Uterus (tissue), 4 donors: ENCODE measurements around the gene ATP6V0C. TPM values are rescaled to one million over a fixed set of nuclear protein-coding genes. Genes with fewer than 3 reads are reported as not detected.
"Not testable (repeated sequence)": the region's sequence is repeated elsewhere in the genome, so short reads cannot be mapped to it uniquely, and the experiment has no call there.

ENCODE experiments used
- DNase-seq, 2 donors: peaks; one replicate each; pipeline ENCODE4 v3.0.0-alpha.2; 2019 to 2020
- H3K27ac ChIP-seq, 2 donors: fragments of 200-600 bp; sonication (generic); 1 replicate in 1 of 2; 2 replicates in 1 of 2; pipeline ENCODE4 v1.5.1; 2016 to 2018
- H3K27me3 ChIP-seq, 2 donors: fragments of 200-600 bp; sonication (generic); one replicate each; pipeline ENCODE4 v1.5.1; 2018 to 2019; ENCODE audit warnings: control low read depth in 1 of 2
- H3K36me3 ChIP-seq, 2 donors: fragments of 200-600 bp; sonication (generic); one replicate each; pipeline ENCODE4 v1.5.1; 2019; ENCODE audit warnings: control low read depth in 1 of 2
- H3K4me1 ChIP-seq, 2 donors: fragments of 200-600 bp; sonication (generic); one replicate each; pipeline ENCODE4 v1.5.1; 2018 to 2019; ENCODE audit warnings: control low read depth in 1 of 2
- H3K4me3 ChIP-seq, 2 donors: fragments of 200-600 bp; sonication (generic); 1 replicate in 1 of 2; 2 replicates in 1 of 2; pipeline ENCODE4 v1.5.1; 2018 to 2019; ENCODE audit warnings: mild to moderate bottlenecking in 1 of 2
- H3K9me3 ChIP-seq, 2 donors: fragments of 200-600 bp; sonication (generic); one replicate each; pipeline ENCODE4 v1.5.1; 2019; ENCODE audit warnings: control low read depth in 1 of 2
- CTCF ChIP-seq, 4 experiments: fragments of 200-600 bp in 2 of 4; fragments of 450-650 bp in 2 of 4; sonication (generic) in 2 of 4; IDR thresholded peaks; one replicate each; pipeline ENCODE4 v1.5.1; 2016 to 2019; ENCODE audit warnings: antibody characterized with exemption in 4 of 4, mild to moderate bottlenecking in 2 of 4, moderate library complexity in 1 of 4
- intact Hi-C: fragments of 100-400 bp; cut with DNase I; formaldehyde crosslinking; loops from one replicate; pipeline ENCODE4 v1.15.1; 2023; ENCODE audit warnings: low total_unique reads
- microRNA counts, 2 donors: library from miRNA; unstranded; fragments of <30 nt; microRNA quantifications; one replicate each; lab custom pipeline; 2016 to 2017
- microRNA-seq: library from miRNA; unstranded; fragments of <30 nt; microRNA quantifications from one replicate; pipeline ENCODE4, GENCODE V29; 2016; ENCODE audit warnings: borderline microRNAs expressed, borderline replicate concordance
- small RNA-seq: library from RNA; depleted of rRNA; stranded (forward); fragments of <200 nt; gene quantifications from one replicate; pipeline ENCODE3, GENCODE V24; 2016
- total RNA-seq, 4 donors: library from RNA; depleted of rRNA in 3 of 4; stranded (reverse); fragments of >200 nt in 3 of 4; gene quantifications; one replicate each; pipeline versions ENCODE4 v1.1.0 to v1.2.4, GENCODE V29; 2014 to 2023
- donor health status: DM: yes; HTN: yes; CAD: no.

Gene ATP6V0C
- total RNA-seq, 4 donors from 2014 or later = 14.3 to 126 (median 41.4) TPM

DNA sequence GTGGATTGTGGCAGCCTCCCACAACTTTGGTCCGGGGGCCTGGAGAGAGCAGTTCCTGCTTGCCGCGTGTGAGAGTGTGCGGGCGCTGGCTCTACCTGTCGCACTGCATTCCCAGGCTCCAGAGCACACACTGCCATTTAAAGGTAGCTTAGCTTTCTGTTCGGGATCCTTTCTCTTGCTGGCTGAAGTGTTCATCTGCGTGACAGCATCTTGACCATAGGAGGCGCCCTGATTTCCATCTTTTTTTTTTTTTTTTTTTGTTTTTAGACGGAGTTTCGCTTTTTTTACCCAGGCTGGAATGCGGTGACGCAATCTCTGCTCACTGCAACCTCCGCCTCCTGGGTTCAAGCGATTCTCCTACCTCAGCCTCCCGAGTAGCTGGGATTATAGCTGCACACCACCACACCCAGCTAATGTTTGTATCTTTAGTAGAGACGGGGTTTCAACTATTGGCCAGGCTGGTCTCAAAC is 37.7 kb downstream of the ATP6V0C start:
- peak in 1 of 2 donors; percentile 24 for DNase-seq
- H3K27me3 ChIP-seq, intact Hi-C loops, H3K9me3 ChIP-seq, H3K36me3 ChIP-seq, H3K4me1 ChIP-seq, H3K4me3 ChIP-seq, H3K27ac ChIP-seq: not testable (repeated sequence)
- TF ChIP-seq CTCF (IDR thresholded peaks at IDR 0.05) = peak in 1 of 4 experiments; percentile 12

DNA sequence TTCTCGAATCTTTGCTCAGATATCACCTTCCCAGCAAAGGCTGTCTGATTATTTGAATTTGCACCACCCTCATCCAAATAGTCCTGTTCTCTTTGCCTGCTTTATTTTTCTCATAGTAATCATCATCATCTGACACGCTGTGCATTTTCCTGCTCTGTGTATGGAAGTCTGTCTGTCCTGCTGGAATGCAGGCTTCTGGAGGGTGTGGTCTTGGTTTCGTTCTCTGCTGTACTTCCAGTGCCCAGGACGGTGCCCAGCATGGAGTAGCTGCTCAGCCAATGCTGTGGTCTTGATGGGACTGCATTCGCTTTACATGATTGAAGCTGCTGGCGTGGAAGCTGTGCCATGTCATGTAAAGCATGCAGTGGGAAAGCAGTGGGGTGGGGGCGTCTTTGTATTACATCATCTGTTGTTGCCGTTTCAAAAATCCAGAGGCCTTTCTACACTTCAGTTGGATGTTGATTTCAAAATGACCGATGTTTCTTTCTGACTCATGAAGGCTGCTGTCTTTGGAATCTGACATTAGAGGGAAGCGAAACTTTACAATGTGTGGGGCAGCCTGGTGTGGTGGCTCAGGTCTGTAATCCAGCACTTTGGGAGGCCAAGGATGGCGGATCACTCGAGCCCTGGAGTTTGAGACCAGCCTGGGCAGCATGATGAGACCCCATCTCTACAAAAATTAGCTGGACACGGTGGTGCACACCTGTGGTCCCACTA is 41.1 kb downstream of the ATP6V0C start:
- H3K27me3 ChIP-seq, intact Hi-C loops, H3K4me1 ChIP-seq, DNase-seq, H3K27ac ChIP-seq, H3K9me3 ChIP-seq, H3K36me3 ChIP-seq, H3K4me3 ChIP-seq: not testable (repeated sequence)

DNA sequence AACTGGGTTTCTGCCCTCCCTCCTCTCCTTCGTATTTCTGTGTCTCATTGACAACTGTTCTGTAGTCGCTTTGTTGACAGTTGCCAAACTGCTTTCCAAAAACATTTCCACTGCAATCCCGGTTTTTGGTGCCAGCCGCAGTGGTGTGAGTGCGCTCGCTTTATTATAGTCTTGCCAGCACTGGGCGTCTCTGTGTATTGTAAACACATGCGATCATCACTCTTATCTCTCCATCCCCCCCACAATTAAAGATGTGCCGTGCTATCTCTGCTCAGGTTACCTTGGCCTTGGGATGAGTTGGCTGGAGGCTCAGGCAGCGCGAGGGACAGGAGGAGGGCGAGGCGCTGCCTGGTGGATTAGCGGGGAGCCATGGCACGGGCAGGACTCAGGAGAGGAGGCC is 43.4 kb downstream of the ATP6V0C start:
- H3K4me3 ChIP-seq, intact Hi-C loops, DNase-seq, H3K4me1 ChIP-seq, H3K27me3 ChIP-seq, H3K36me3 ChIP-seq, H3K9me3 ChIP-seq, H3K27ac ChIP-seq: not testable (repeated sequence)

GRCh38 chr16:2560131-2560797 is 46.5 kb downstream of the ATP6V0C start:
- H3K4me1 ChIP-seq, DNase-seq, H3K27ac ChIP-seq, H3K27me3 ChIP-seq, H3K36me3 ChIP-seq, intact Hi-C loops, H3K4me3 ChIP-seq, H3K9me3 ChIP-seq: not testable (repeated sequence)

GRCh38 chr16:2560798-2561133 is 47.0 kb downstream of the ATP6V0C start:
- peak; percentile 49 to 64 for DNase-seq
- H3K27ac ChIP-seq, H3K27me3 ChIP-seq, H3K36me3 ChIP-seq, H3K4me1 ChIP-seq, intact Hi-C loops, H3K4me3 ChIP-seq, H3K9me3 ChIP-seq: not testable (repeated sequence)
- peak in 2 of 4 experiments; percentile 10 to 38 for TF ChIP-seq CTCF (IDR thresholded peaks at IDR 0.05)

DNA sequence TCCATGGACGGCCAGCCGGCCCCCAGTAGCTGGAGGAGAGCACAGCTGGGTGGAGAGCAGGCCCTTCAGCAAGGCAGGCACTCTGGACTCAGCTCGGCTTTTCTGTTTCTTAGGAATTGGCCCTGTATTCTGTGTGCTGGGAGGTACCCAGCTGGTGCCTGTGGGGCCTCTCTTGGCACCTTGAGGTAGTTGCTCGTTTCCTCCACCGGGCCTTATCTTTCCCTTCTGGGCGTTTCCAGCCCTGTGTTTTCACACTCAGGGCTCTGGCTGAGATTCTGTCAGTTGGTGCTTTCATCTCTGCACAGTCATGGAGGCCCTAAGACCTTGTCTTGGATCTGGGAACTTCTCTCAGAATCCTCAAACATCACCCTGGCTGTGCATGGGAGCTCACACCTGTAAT is 53.8 kb downstream of the ATP6V0C start:
- H3K4me1 ChIP-seq, H3K9me3 ChIP-seq, DNase-seq, H3K27ac ChIP-seq, H3K27me3 ChIP-seq, intact Hi-C loops, H3K36me3 ChIP-seq, H3K4me3 ChIP-seq: not testable (repeated sequence)

DNA sequence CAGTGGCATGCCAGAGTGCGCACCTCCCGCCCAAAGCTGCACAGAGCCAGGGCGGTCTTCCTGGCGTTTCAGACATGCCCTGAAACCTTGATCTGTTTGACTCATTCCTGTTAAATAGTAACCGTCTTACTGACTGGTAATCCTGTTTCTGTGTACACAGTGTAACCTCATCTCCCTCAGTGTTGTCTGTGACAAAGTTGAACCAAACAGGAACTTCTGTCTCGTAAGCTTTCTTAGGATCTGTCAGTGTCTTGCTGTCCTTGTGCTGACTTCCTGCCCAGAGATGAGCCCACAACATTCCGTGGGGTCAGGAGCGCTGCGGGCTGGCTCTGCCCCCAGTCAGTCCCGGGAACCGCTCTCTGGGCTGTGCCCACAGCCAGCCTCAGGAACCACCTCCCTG is 54.8 kb downstream of the ATP6V0C start:
- H3K4me1 ChIP-seq, H3K36me3 ChIP-seq, H3K27ac ChIP-seq, intact Hi-C loops, H3K4me3 ChIP-seq, H3K27me3 ChIP-seq, H3K9me3 ChIP-seq, DNase-seq: not testable (repeated sequence)

MicroRNA genes within 50 kb of the gene (microRNA counts, 767-probe panel; counts per million panel counts)
- 0 counts per million in 2 donors for microRNA hsa-miR-3178 (lab: Ali Mortazavi, UCI)

Small RNA genes within 50 kb of the gene (microRNA-seq; reads per million reads assigned to microRNA genes)
- gene MIR3178 (not detected), gene MIR6768 (not detected)

Small RNA genes within 50 kb of the gene (small RNA-seq; reads per million reads assigned to genes)
- gene AC093525.1 = not detected
- gene MIR3178 = not detected
- gene MIR6768 = not detected

Other genes starting within 250 kb of the ATP6V0C start
- 100 to 1,000 TPM in 1 of 4 donors, 10 to 100 TPM in 3; 36.1 to 175 (median 85.5) TPM for gene RNPS1, start 245.8 kb upstream of the ATP6V0C start, total RNA-seq
- gene ABCA3, start 173.2 kb upstream of the ATP6V0C start, total RNA-seq = 10 to 100 TPM in 1 of 4 donors, 1 to 10 TPM in 3; 1.3 to 18.7 (median 4.7) TPM
- gene CCNF, start 84.5 kb upstream of the ATP6V0C start, total RNA-seq = 10 to 100 TPM in 1 of 4 donors, 1 to 10 TPM in 1, under 1 TPM in 1, not detected in 1; under 0.01 to 11.8 (median 1.9) TPM
- 1 to 10 TPM in 2 of 4 donors, not detected in 2; 1.8 to 7.0 TPM for gene TEDC2, start 53.8 kb upstream of the ATP6V0C start, total RNA-seq
- 10 to 100 TPM in 1 of 4 donors, 1 to 10 TPM in 1, not detected in 2; 1.3 to 15.5 TPM for gene NTN3, start 42.7 kb upstream of the ATP6V0C start, total RNA-seq
- 10 to 100 TPM in 1 of 4 donors, 1 to 10 TPM in 2, under 1 TPM in 1; 0.59 to 21.6 (median 4.6) TPM for gene TBC1D24, start 38.8 kb upstream of the ATP6V0C start, total RNA-seq
- 10 to 100 TPM in 3 of 4 donors, 1 to 10 TPM in 1; 7.9 to 36.5 (median 22.0) TPM for gene AMDHD2, start 6.4 kb downstream of the ATP6V0C start, total RNA-seq
- gene CEMP1, start 17.5 kb downstream of the ATP6V0C start, total RNA-seq = 1 to 10 TPM in 1 of 4 donors, under 1 TPM in 1, not detected in 2; 0.46 to 3.3 TPM
- gene PDPK1, start 24.1 kb downstream of the ATP6V0C start, total RNA-seq = 10 to 100 TPM; 11.0 to 66.2 (median 23.9) TPM
- 10 to 100 TPM in 2 of 4 donors, 1 to 10 TPM in 2; 4.6 to 21.6 (median 12.7) TPM for gene KCTD5, start 168.6 kb downstream of the ATP6V0C start, total RNA-seq
- gene PRSS27, start 206.3 kb downstream of the ATP6V0C start, total RNA-seq = 1 to 10 TPM in 1 of 4 donors, under 1 TPM in 1, not detected in 2; 0.83 to 1.3 TPM
- gene SRRM2, start 238.7 kb downstream of the ATP6V0C start, total RNA-seq = 100 to 1,000 TPM in 3 of 4 donors, 10 to 100 TPM in 1; 92.7 to 900 (median 121) TPM